GM12874 (cell line): ENCODE results near the gene CDH2.

ENCODE experiments used
- TF ChIP-seq, protein P1 (sequence below): IDR thresholded peaks from 2 replicates; pipeline ENCODE4 v1.5.1; 2011; ENCODE audit warnings: low read depth, mild to moderate bottlenecking, control low read depth, low read length, moderate library complexity; ENCODE audit not compliant: insufficient read depth

CDH2 gene

DNA sequence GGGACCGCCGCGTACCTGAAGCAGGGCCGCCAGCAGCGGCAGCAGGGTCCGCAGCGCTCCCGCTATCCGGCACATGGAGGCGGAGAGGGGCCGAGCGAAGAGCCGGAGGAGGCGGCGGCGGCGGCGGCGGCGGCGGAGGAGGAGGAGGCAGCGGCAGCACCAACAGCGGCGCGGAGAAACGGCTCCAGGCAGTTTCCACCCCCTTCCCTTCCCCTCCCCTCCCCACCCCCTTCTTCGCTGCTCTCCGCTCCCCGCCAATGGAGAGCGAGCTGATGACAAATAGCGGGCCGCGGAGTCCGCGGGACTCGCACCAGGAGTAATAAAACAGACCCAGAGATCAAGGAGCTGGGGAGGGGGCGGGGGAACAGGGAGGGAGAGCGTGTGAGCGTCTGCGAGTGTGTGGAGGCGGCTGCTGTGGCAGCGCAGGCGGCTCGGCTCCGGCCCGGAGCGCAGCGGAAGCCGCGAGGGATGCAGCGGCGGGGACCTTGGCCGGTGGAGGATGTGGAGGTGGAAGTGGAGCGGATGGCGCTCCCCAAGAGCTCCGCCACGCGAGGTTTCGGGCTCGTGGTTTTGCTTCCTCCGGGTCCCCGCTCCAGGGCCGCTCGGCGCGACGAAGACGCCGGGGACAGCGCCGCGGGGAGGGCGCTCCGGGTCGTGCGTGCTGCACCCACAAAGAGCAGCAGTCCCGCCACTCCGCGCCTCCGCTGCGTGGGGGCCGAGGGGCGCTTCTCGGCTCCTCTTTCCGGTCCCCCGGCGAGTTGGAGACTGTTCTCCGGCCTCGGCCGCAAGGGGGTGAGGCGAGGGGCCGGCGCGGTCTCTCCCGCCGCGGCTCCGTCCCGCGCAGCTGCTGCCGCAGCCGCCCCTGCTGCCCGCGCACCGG lies at the start of gene CDH2:
Gene CDH2 (minus strand): TSS at position 183 of the 880 bp plus-strand sequence. CDS start 108 bp downstream, at position 75.
- TF ChIP-seq, protein P1, sequence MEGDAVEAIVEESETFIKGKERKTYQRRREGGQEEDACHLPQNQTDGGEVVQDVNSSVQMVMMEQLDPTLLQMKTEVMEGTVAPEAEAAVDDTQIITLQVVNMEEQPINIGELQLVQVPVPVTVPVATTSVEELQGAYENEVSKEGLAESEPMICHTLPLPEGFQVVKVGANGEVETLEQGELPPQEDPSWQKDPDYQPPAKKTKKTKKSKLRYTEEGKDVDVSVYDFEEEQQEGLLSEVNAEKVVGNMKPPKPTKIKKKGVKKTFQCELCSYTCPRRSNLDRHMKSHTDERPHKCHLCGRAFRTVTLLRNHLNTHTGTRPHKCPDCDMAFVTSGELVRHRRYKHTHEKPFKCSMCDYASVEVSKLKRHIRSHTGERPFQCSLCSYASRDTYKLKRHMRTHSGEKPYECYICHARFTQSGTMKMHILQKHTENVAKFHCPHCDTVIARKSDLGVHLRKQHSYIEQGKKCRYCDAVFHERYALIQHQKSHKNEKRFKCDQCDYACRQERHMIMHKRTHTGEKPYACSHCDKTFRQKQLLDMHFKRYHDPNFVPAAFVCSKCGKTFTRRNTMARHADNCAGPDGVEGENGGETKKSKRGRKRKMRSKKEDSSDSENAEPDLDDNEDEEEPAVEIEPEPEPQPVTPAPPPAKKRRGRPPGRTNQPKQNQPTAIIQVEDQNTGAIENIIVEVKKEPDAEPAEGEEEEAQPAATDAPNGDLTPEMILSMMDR = no peak

DNA sequence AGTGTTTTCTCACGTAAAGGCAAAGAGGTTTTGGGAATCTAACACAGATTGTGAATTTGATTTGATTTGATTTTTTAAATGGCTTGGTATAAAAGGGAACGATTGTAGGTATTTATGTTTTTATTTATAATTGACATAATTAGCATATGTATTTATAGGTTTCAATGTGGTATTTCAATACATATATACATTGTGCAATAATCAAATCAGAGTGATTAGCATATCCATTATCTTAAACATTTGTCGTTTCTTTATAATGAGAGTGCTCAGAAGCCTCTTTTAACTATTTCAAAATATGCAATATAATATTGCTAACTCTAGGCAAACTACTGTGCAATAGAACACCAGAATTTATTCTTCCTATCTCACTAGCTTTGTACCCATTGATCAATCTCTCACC lies 35.1 kb upstream of the CDH2 start:
- TF ChIP-seq, protein P1 = no peak

DNA sequence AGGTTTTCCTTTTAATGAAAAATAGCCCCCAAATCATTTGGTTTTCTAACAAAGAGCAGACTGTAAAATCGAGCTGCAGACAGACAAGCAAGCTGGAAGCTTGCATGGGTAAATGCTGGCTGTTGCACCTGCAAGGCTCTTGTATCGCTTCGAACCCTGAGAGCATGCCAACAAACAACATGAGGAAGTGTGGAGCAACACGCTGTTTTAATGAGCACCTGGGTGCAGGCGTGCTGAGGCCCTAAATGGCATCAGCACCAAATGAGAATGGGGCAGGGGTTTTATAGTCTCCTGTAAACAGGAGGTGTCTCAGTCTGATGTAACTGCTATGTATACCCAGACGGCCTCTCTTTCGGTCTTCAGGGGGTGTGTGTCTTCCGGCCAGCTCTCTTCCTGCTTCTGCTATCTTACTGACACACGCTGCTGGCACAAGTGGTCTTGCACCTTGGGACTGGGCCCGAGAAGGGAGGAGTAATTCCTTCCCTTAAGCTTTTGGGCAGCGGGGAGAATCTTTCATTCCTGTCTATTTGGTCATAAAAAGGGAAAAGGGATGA lies 31.9 kb upstream of the CDH2 start:
- TF ChIP-seq, protein P1 = no peak

DNA sequence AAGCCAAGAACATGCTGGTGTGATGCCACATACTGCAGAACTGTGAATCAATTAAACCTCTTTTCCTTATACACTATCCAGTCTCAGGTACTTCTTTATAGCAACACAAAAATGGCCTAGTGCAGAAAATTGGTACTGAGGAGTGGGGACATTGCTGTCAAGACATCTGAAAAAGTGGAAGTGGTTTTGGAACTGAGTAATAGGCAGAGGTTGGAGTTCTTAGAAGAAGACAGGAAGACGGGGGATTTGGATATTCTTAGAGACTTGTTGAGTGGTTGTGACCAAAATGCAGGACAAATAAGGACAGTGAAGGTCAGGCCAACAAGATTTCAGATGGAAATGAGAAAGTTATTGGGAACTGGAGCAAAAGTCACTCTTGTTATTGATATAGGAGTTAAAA lies 31.3 kb upstream of the CDH2 start:
- TF ChIP-seq, protein P1 = no peak

DNA sequence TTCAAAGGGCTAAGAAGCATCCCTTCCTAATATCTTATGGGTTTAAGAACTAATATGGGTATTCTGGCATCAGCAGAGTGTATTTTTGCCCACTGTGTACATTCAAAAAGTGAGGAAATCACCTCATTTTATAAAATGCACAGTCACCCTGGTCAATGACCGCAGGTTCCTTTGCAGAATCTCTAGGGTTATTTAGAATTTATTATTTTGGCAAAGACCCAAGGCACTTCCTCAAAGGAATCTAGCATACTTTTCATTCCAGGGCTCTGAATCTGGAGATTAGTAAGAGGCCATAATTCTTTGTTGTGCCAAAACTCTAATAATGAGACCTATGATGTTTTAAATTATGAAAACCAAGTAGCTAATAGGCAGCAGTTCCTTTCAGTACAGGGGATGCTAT lies 27.2 kb upstream of the CDH2 start:
- TF ChIP-seq, protein P1 = no peak

DNA sequence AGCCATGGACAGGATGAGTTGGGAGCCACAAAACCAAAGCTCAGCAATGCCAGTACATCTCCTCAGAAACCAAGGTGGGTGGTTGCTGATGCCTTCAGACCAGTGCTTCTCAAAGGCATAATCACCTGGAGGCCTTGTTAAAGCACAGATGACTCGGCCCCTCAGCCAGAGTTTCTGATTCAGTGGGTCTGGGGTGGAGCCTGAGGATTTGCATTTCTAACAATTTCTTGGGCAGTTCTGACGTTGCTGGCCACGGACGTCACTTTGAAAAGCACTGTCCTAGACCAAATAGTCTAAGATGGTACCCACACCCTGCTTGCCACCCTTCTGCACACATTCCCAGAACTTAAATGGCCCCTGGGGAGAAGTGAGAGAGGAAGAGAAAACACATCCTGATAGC lies 24.1 kb upstream of the CDH2 start:
- TF ChIP-seq, protein P1 = no peak

DNA sequence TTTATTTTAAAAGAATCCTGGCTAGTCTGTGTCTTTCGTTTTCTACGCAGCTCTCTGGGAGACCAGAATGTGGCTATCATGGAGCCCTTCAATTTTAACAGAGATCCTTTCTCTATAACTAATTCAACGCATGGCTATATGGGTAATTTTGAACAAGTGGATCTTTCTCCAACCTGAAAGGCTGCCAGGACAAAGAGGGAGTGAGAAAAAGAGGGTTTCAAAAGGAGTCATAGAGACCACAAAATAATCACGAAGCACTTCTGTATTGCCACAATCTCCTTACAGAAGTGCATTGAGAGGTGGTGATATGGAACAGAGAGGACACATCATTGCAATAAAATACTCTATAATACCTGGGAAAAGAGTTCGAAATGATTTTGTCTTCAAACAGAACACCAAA lies 21.7 kb upstream of the CDH2 start:
- TF ChIP-seq, protein P1 = no peak
